Measurements from ENCODE around the gene GNB1.

- TF ChIP-seq CTCF (IDR thresholded peaks at IDR 0.05; ENCODE audit: low read depth, low read length, poor library complexity, severe bottlenecking), result no peak
- TF ChIP-seq EZH2phosphoT487 (IDR thresholded peaks at IDR 0.05; ENCODE audit: borderline replicate concordance, low read length), result no peak
These were observed 19.2 kb upstream of the GNB1 start for GRCh38 chr1:1910033-1910465.

All from DOHH2 (cell line).